Measurements from ENCODE around the gene ABHD16A. TPM values are rescaled to one million over a fixed set of nuclear protein-coding genes. Genes with fewer than 3 reads are reported as not detected.

The ABHD16A gene
- total RNA-seq, 4 donors from 2014 or later, result 39.2 to 82.9 (median 57.5) TPM

DNA sequence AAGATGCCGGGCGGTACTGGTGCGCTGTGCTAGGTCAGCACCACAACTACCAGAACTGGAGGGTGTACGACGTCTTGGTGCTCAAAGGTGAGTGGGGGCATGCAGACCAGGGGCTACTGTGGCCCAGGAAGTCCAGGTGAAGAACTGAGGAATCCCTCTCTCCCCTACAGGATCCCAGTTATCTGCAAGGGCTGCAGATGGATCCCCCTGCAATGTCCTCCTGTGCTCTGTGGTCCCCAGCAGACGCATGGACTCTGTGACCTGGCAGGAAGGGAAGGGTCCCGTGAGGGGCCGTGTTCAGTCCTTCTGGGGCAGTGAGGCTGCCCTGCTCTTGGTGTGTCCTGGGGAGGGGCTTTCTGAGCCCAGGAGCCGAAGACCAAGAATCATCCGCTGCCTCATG is 4.6 kb upstream of the ABHD16A start:
- Histone ChIP-seq H3K4me3 (no peak overlapping the region), H3K36me3 (no peaks in the 10 kb centered on the region), H3K9me3 (no peaks in the 10 kb centered on the region), H3K27ac (no peak overlapping the region), H3K4me1 (peaks cover 3% of the 10 kb centered on the region in 2 donors), H3K27me3 (no peaks in the 10 kb centered on the region)
- intact Hi-C loops (cut with DNase I; ENCODE audit: low total_unique reads) (no loop called here), in situ Hi-C loops (cut with MboI; ENCODE audit: low sequenced_read_pairs in 4 of 4) (no loop called here)
- TF ChIP-seq, protein P1, sequence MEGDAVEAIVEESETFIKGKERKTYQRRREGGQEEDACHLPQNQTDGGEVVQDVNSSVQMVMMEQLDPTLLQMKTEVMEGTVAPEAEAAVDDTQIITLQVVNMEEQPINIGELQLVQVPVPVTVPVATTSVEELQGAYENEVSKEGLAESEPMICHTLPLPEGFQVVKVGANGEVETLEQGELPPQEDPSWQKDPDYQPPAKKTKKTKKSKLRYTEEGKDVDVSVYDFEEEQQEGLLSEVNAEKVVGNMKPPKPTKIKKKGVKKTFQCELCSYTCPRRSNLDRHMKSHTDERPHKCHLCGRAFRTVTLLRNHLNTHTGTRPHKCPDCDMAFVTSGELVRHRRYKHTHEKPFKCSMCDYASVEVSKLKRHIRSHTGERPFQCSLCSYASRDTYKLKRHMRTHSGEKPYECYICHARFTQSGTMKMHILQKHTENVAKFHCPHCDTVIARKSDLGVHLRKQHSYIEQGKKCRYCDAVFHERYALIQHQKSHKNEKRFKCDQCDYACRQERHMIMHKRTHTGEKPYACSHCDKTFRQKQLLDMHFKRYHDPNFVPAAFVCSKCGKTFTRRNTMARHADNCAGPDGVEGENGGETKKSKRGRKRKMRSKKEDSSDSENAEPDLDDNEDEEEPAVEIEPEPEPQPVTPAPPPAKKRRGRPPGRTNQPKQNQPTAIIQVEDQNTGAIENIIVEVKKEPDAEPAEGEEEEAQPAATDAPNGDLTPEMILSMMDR (IDR thresholded peaks at IDR 0.05 in 4 of 5, conservative IDR thresholded peaks at IDR 0.05 in 1 of 5), result no peak
- no peak for TF ChIP-seq POLR2A (IDR thresholded peaks at IDR 0.05)
- DNase-seq (no peak), ATAC-seq (no peak)

DNA sequence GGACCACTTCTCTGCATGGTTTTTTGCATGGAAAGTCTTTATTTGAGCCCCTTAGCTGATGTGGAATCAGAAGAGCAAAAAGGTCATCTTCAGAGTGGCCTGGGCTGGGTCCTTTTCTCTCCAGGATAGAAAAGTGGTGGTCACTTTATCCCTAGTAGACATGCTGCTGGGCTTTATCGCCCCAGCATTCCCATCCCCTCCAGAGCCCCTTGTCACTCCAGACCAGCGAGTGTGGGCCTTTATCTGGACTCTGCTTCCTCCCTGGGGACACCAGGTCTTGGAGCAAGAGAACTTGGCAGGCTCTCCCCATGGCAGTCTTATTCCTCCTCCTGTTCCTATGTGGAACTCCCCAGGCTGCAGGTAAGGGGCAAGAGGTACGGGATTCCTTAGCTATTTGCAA is 3.5 kb upstream of the ABHD16A start, which contains the start of gene LY6G6F:
Gene LY6G6F, plus strand, starts transcription at position 268 of the 400 bp plus-strand sequence. Its CDS starts 41 bp downstream, at position 309.
- Histone ChIP-seq H3K9me3 (no peaks in the 10 kb centered on the region), H3K4me1 (peaks cover 10% of the 10 kb centered on the region in 2 donors), H3K4me3 (no peak within 1 kb of the TSS), H3K36me3 (no peaks in the 10 kb centered on the region), H3K27ac (no peak within 1 kb of the TSS), H3K27me3 (no peaks in the 10 kb centered on the region)
- in situ Hi-C loops (cut with MboI; ENCODE audit: low sequenced_read_pairs in 4 of 4) (no loop called here), intact Hi-C loops (cut with DNase I; ENCODE audit: low total_unique reads) (no loop called here)
- TF ChIP-seq POLR2A (IDR thresholded peaks at IDR 0.05), result no peak
- TF ChIP-seq, protein P1 (IDR thresholded peaks at IDR 0.05 in 4 of 5, conservative IDR thresholded peaks at IDR 0.05 in 1 of 5), result no peak
- DNase-seq (no peak), ATAC-seq (no peak)

DNA sequence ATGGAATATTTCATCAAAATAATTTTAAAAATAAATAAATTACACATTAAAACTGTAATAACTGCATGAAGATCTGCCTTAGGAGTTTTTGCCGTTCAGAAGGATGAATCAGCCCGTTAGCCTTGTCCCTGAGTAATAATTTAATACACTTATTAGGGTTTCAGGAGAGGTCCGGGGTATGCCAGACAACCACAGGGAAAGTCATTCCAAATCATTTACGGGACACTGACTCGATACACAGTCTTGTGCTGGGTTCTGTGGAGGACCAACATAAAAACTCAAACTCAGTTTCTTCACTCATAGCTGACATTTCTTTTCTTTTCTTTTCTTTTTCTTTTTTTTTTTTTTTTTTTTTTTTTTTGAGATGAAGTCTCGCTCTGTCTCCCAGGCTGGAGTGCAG is 2.8 kb upstream of the ABHD16A start:
- peaks cover 16 to 17% of the 10 kb centered on the region in 2 donors for H3K4me1 ChIP-seq
- no peak for ATAC-seq
- H3K27ac ChIP-seq, result no peak overlapping the region
- no peak for DNase-seq
- no peak for TF ChIP-seq POLR2A (IDR thresholded peaks at IDR 0.05)
- TF ChIP-seq, protein P1 (IDR thresholded peaks at IDR 0.05 in 4 of 5, conservative IDR thresholded peaks at IDR 0.05 in 1 of 5), result no peak
- intact Hi-C loops (cut with DNase I; ENCODE audit: low total_unique reads) (no loop called here), in situ Hi-C loops (cut with MboI; ENCODE audit: low sequenced_read_pairs in 4 of 4) (no loop called here)
- no peaks in the 10 kb centered on the region for H3K9me3 ChIP-seq
- H3K4me3 ChIP-seq, result no peak overlapping the region
- no peaks in the 10 kb centered on the region for H3K36me3 ChIP-seq
- no peaks in the 10 kb centered on the region for H3K27me3 ChIP-seq

DNA sequence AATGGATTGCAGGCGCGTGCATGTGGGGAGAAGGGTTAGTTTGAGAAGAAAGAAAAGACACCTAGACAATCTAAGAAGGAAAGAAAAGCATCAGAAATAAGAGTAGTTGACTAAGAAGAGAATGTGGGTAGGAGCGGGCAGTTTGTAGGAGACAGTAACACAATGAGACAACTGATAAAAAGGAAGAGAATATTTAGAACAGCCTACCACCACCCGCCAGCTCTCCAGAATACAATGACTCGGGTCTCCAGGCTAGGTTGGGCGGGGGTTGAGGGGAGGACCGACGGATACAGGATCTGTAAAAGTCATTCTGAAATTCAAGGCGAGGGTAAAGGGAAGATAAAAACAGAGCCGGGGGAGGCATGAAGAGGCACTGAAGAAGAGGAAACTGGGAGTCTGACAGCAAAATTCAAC is 712 bp downstream of the ABHD16A start:
- intact Hi-C loops (cut with DNase I; ENCODE audit: low total_unique reads), result loop anchor here (2.0 to 5.0 kb wide), 3 partner anchors 36 to 195 kb away; partner anchors contain the start of genes BAG6 and EHMT2
- TF ChIP-seq, protein P1 (IDR thresholded peaks at IDR 0.05 in 4 of 5, conservative IDR thresholded peaks at IDR 0.05 in 1 of 5), result no peak
- TF ChIP-seq POLR2A (IDR thresholded peaks at IDR 0.05), result no peak
- H3K36me3 ChIP-seq, result peaks cover 0 to 12% of the 10 kb centered on the region in 2 donors
- DNase-seq (no peak), ATAC-seq (no peak)
- H3K9me3 ChIP-seq, result no peaks in the 10 kb centered on the region
- peaks cover 22 to 37% of the 10 kb centered on the region in 2 donors for H3K4me1 ChIP-seq
- peak overlapping the region; percentile 91 to 98 (median 96) for H3K27ac ChIP-seq
- peak overlapping the region; percentile 65 to 85 (median 83) for H3K4me3 ChIP-seq
- no peaks in the 10 kb centered on the region for H3K27me3 ChIP-seq
- in situ Hi-C loops (cut with MboI; ENCODE audit: low sequenced_read_pairs in 4 of 4), result no loop called here
